ENCODE results near the gene RMND1. TPM values are rescaled to one million over a fixed set of nuclear protein-coding genes. Genes with fewer than 3 reads are reported as not detected.
A peak's percentile ranks its signal among the peaks of the same experiment; 100 is the strongest.

Gene RMND1
- total RNA-seq, 2 experiments from 2014 or later, result 19.0 to 19.7 TPM

DNA sequence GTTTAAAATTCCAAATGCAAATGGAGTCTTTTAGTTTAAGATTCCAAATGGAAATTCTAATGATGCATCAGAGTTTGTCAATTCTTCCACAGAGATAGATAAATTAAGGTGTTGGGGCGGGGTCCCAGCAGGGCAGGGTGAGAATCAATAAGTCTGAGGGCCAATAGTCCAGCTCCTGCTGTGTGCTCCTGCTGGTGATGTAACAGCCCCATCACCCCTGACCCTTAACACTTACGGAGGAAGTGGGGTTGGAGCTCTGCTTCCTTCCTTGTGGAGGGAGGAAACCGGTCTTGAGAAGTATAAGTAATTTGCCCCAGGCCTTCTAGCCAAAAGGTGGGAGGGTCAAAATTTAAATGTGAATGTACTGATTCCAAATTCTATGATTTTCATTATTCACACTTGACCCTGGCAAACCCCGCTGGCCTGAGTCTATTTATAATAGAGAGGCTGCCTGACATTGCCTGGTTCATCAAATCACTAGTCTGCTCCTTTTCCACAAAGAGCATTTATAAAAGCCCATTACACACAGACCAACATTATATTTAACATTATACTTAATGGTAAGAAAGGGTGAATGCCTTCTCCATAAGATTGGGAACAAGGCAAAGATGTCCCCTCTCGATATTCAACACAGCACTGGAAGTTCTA, 77.8 kb downstream of the RMND1 start:
- POLR2A ChIA-PET, result interaction anchor here (0.6 to 8.4 kb wide), 4 partner anchors 9 to 386 kb away, joined by 3 to 81 read pairs (median 4); partner anchors contain the start of gene ZBTB2

DNA sequence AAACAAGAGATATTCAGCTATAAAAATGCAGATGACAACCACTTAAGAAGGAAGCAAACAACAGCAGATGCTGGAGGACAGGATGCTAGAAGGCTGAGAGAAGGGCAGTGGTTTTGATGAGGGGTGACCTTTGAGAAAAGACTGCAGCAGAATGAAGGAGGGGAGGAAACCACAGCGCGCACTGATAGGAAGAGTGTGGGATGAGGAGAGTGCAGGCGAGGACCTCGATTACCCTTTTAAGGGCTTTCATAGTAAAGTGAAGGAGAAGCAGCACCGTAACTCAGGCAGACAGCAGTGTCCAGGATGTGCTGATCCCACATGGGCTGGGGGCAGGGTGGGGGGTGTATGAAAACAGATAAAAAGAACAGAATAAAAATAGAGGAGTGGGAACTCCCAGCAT, 79.8 kb downstream of the RMND1 start:
- Mint-ChIP-seq H3K9me3 (no peaks in the 10 kb centered on the region), H3K27me3 (no peaks in the 10 kb centered on the region), H3K4me1 (ENCODE audit: low read depth) (peaks cover 53% of the 10 kb centered on the region), H3K36me3 (ENCODE audit: low read depth) (peaks cover 33% of the 10 kb centered on the region), H3K27ac (peak overlapping the region; percentile 92), H3K4me3 (peak overlapping the region; percentile 50)
- TF ChIP-seq, protein P1, sequence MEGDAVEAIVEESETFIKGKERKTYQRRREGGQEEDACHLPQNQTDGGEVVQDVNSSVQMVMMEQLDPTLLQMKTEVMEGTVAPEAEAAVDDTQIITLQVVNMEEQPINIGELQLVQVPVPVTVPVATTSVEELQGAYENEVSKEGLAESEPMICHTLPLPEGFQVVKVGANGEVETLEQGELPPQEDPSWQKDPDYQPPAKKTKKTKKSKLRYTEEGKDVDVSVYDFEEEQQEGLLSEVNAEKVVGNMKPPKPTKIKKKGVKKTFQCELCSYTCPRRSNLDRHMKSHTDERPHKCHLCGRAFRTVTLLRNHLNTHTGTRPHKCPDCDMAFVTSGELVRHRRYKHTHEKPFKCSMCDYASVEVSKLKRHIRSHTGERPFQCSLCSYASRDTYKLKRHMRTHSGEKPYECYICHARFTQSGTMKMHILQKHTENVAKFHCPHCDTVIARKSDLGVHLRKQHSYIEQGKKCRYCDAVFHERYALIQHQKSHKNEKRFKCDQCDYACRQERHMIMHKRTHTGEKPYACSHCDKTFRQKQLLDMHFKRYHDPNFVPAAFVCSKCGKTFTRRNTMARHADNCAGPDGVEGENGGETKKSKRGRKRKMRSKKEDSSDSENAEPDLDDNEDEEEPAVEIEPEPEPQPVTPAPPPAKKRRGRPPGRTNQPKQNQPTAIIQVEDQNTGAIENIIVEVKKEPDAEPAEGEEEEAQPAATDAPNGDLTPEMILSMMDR (IDR thresholded peaks at IDR 0.05), result no peak
- peak; percentile 73 for ATAC-seq
- CTCF ChIA-PET, result no interaction called here
- intact Hi-C loops (cut with micrococcal nuclease), result loop anchor here (2.0 kb wide), 1 partner anchor 17 kb away; no protein-coding TSS in a partner anchor
- POLR2A ChIA-PET, result interaction anchor here (1.2 to 8.4 kb wide), 3 partner anchors 10 to 17 kb away, joined by 3 to 81 read pairs (median 6); partner anchors contain the start of gene ZBTB2
- peak; percentile 79 for DNase-seq

More for the DNA sequence above, 77.8 kb downstream of the RMND1 start:
- Mint-ChIP-seq H3K27ac (peak overlapping the region; percentile 87), H3K9me3 (no peaks in the 10 kb centered on the region), H3K4me3 (peak overlapping the region; percentile 64), H3K4me1 (ENCODE audit: low read depth) (peaks cover 66% of the 10 kb centered on the region), H3K36me3 (ENCODE audit: low read depth) (peaks cover 34% of the 10 kb centered on the region), H3K27me3 (no peaks in the 10 kb centered on the region)
- DNase-seq, result peak; percentile 35
- TF ChIP-seq, protein P1 (IDR thresholded peaks at IDR 0.05), result no peak
- CTCF ChIA-PET, result interaction anchor here (0.8 to 3.8 kb wide), 3 partner anchors 11 to 50 kb away, joined by 3 to 14 read pairs (median 7); no protein-coding TSS in a partner anchor
- peak; percentile 28 for ATAC-seq
- intact Hi-C loops (cut with micrococcal nuclease), result no loop called here

DNA sequence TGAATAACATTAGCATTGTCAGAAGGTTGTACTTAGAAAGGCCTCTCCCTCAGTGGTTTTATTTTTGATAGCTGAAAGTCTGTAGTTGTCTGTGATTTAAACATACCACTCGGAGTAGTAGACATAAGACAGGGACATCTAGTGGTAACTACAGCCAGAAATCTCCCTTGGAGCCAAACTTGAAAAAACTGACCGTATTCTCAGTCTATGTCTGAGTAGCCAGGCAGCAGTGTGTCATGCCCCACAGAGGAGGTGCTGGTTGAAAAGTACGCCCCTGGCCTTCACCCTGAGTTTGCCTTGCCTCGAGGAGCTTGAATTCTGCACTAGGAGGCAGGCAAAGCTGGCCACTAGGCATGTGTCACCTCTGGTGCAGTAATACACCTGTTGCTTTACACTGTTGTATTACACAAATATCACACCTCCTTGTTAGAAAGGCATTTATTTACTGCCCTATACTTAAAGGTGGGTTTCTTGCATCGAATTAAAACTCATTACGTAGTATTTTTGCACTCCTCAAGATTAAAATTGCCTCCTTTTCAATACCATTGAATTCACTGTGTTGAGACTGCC, 81.3 kb downstream of the RMND1 start:
- intact Hi-C loops (cut with micrococcal nuclease), result no loop called here
- ChIA-PET CTCF (interaction anchor here (0.8 to 1.5 kb wide), 4 partner anchors 21 to 75 kb away, joined by 3 to 4 read pairs (median 3); no protein-coding TSS in a partner anchor), POLR2A (interaction anchor here (1.1 kb wide), 1 partner anchor 8 kb away, joined by 3 read pairs; no protein-coding TSS in a partner anchor)
- ATAC-seq, result no peak
- Mint-ChIP-seq H3K4me3 (no peak overlapping the region), H3K9me3 (no peaks in the 10 kb centered on the region), H3K27ac (peak overlapping the region; percentile 92), H3K4me1 (ENCODE audit: low read depth) (peaks cover 38% of the 10 kb centered on the region), H3K36me3 (ENCODE audit: low read depth) (peaks cover 40% of the 10 kb centered on the region), H3K27me3 (no peaks in the 10 kb centered on the region)
- TF ChIP-seq, protein P1 (IDR thresholded peaks at IDR 0.05), result no peak
- no peak for DNase-seq

DNA sequence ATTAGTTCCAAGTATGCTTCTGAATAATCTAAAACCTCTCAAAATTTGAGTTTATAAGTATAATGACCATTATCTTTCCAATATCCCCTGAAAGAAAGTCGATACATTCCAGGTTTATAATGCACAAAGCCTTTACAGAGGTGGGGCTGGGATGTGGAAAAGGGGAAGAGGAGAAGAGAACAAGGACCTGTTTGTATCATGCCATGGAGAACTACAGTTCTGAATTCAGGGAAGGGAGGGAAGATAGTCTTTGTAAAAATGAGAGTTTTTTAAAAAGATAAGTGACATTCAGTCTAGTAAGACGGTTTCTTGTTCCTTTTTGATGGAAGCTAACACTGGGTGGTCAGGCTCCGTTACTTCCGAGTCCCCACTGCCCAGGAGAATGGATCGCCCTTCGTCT, 86.7 kb downstream of the RMND1 start:
- POLR2A ChIA-PET, result interaction anchor here (0.6 kb wide), 1 partner anchor 208 kb away, joined by 3 read pairs; no protein-coding TSS in a partner anchor
- CTCF ChIA-PET, result interaction anchor here (1.2 to 1.4 kb wide), 2 partner anchors 41 to 473 kb away, joined by 3 to 5 read pairs; no protein-coding TSS in a partner anchor

More for the DNA sequence above, 86.7 kb downstream of the RMND1 start:
- Mint-ChIP-seq H3K36me3 (ENCODE audit: low read depth) (peaks cover 34% of the 10 kb centered on the region), H3K27ac (no peak overlapping the region), H3K4me1 (ENCODE audit: low read depth) (no peaks in the 10 kb centered on the region), H3K4me3 (no peak overlapping the region), H3K27me3 (no peaks in the 10 kb centered on the region), H3K9me3 (no peaks in the 10 kb centered on the region)
- ATAC-seq, result no peak
- DNase-seq, result no peak
- intact Hi-C loops (cut with micrococcal nuclease), result no loop called here
- TF ChIP-seq, protein P1 (IDR thresholded peaks at IDR 0.05), result no peak

Data from activated CD8-positive, alpha-beta T cell treated with anti-CD3 and anti-CD28 coated beads for 36 hours (primary cell).